Activated naive CD4-positive, alpha-beta T cell treated with anti-CD3 and anti-CD28 coated beads, Interleukin-2, amount 50 U/mL, for 16 hours (primary cell): Measurements from ENCODE around the gene TNS1.

Experiments
- DNase-seq: peaks from one replicate; pipeline ENCODE4 v3.0.0-alpha.2; 2020

Gene TNS1

GRCh38 chr2:217755027-217755745 is 247.6 kb downstream of the TNS1 start:
- no peak for DNase-seq

GRCh38 chr2:217753460-217754200 is 249.2 kb downstream of the TNS1 start:
- DNase-seq: no peak

- no peak for DNase-seq
Measured at GRCh38 chr2:217752714-217753459, 249.9 kb downstream of the TNS1 start.

- DNase-seq: no peak
Measured at GRCh38 chr2:217751952-217752351, 250.8 kb downstream of the TNS1 start.

- DNase-seq: no peak
Measured at GRCh38 chr2:217751192-217751591, 251.6 kb downstream of the TNS1 start.
